HCT116 (cell line): ENCODE measurements around the gene TGDS. TPM values are rescaled to one million over a fixed set of nuclear protein-coding genes. Genes with fewer than 3 reads are reported as not detected.

ENCODE experiments used
- ATAC-seq: fragments of 200-7000 bp; cut with Tn5 transposase; 2 replicates; pipeline ENCODE4 v1.9.1; 2020; ENCODE audit warnings: mild to moderate bottlenecking, moderate library complexity
- BruUV-seq: library from RNA; stranded (reverse); fragments of 400-500 nt; replicated peaks from 2 replicates; lab custom pipeline; 2021; lab: Mats Ljungman, UMichigan
- CTCF ChIA-PET: fragments of 300-600 bp; sonication (Branson Sonifier 250); formaldehyde crosslinking; loops from one replicate; lab custom pipeline; 2021; ENCODE audit warnings: antibody characterized with exemption; lab: Charles Lee
- POLR2A ChIA-PET: fragments of 300-600, 350-600 bp; sonication (Branson Sonifier 250); formaldehyde crosslinking; loops from one replicate; lab custom pipeline; 2021; ENCODE audit warnings: antibody characterized with exemption; lab: Charles Lee
- RAD21 ChIA-PET, 2 experiments: fragments of 300-600 bp; sonication (Branson Sonifier 250); formaldehyde crosslinking; loops; one replicate each; lab custom pipeline; 2023; ENCODE audit warnings: low total read pairs in 2 of 2; ENCODE audit not compliant: uncharacterized antibody in 2 of 2, unreplicated experiment in 2 of 2, low non-redundant PET in 1 of 2; lab: Charles Lee
- DNase-seq: peaks from one replicate; pipeline ENCODE4 v3.0.0-alpha.2; 2010; ENCODE audit warnings: low read depth, low spot score
- H2AFZ ChIP-seq: fragments of 200-600 bp; shearing (Covaris generic), sonication (generic); 2 replicates; pipeline ENCODE4 v1.6.1; 2017; ENCODE audit warnings: low read depth, mixed run types, mixed read lengths, antibody characterized with exemption, low read length; ENCODE audit not compliant: poor library complexity, severe bottlenecking
- H3K27ac ChIP-seq: 2 replicates; pipeline ENCODE4 v1.5.1; 2012; ENCODE audit warnings: low read depth, low read length
- H3K27me3 ChIP-seq: fragments of 200-600 bp; sonication (generic); 2 replicates; pipeline ENCODE4 v1.6.1; 2016; ENCODE audit warnings: mixed run types, low read length, mixed read lengths; ENCODE audit not compliant: insufficient read depth
- H3K36me3 ChIP-seq, 2 experiments: fragments of 200-500 bp in 1 of 2; fragments of 200-600 bp in 1 of 2; sonication (Bioruptor generic) in 1 of 2; sonication (generic) in 1 of 2; 2 replicates each; pipeline versions ENCODE4 v1.5.1 to v1.6.1; 2014 to 2016; ENCODE audit warnings: low read length in 2 of 2, inconsistent platforms in 1 of 2, mixed read lengths in 1 of 2, mixed run types in 1 of 2; ENCODE audit not compliant: insufficient read depth in 2 of 2, control insufficient read depth in 1 of 2
- H3K4me1 ChIP-seq, 2 experiments: fragments of 200-600 bp in 1 of 2; sonication (generic) in 1 of 2; 2 replicates each; pipeline versions ENCODE4 v1.5.1 to v1.6.1; 2012 to 2017; ENCODE audit warnings: low read length in 2 of 2, inconsistent platforms in 1 of 2, mild to moderate bottlenecking in 1 of 2, mixed read lengths in 1 of 2, mixed run types in 1 of 2, moderate library complexity in 1 of 2; ENCODE audit not compliant: insufficient read depth in 2 of 2, control insufficient read depth in 1 of 2
- H3K4me2 ChIP-seq: fragments of 200-600 bp; sonication (generic); 2 replicates; pipeline ENCODE4 v1.6.1; 2017; ENCODE audit warnings: mixed run types, low read length, mixed read lengths
- H3K4me3 ChIP-seq, 2 experiments: fragments of 200-600 bp in 1 of 2; sonication (generic) in 1 of 2; replicated peaks in 1 of 2; 2 replicates each; pipeline ENCODE4 v1.5.1; 2011 to 2016; ENCODE audit warnings: low read length in 2 of 2, control low read depth in 1 of 2, low read depth in 1 of 2, mild to moderate bottlenecking in 1 of 2, mixed read lengths in 1 of 2, mixed run types in 1 of 2
- H3K79me2 ChIP-seq: fragments of 200-600 bp; sonication (generic); 2 replicates; pipeline ENCODE4 v1.6.1; 2017; ENCODE audit warnings: mild to moderate bottlenecking, mixed run types, low read length, moderate library complexity, mixed read lengths; ENCODE audit not compliant: insufficient read depth
- H3K9ac ChIP-seq: fragments of 200-600 bp; sonication (generic); 2 replicates; pipeline ENCODE4 v1.6.1; 2016; ENCODE audit warnings: low read length, mixed read lengths
- H3K9me2 ChIP-seq: fragments of 200-600 bp; sonication (generic), shearing (Covaris generic); 2 replicates; pipeline ENCODE4 v1.6.1; 2017; ENCODE audit warnings: mixed run types, mild to moderate bottlenecking, moderate library complexity; ENCODE audit not compliant: insufficient read depth
- H3K9me3 ChIP-seq, 2 experiments: fragments of 200-500 bp in 1 of 2; fragments of 200-600 bp in 1 of 2; sonication (Bioruptor generic) in 1 of 2; sonication (generic) in 1 of 2; 2 replicates each; pipeline ENCODE4 v1.6.1; 2014 to 2017; ENCODE audit warnings: low read length in 2 of 2, mixed read lengths in 2 of 2, inconsistent platforms in 1 of 2, low read depth in 1 of 2, mild to moderate bottlenecking in 1 of 2, mixed run types in 1 of 2, moderate library complexity in 1 of 2; ENCODE audit not compliant: control insufficient read depth in 1 of 2, insufficient read depth in 1 of 2
- H4K20me1 ChIP-seq: fragments of 200-600 bp; sonication (generic), shearing (Covaris generic); 2 replicates; pipeline ENCODE4 v1.6.1; 2017; ENCODE audit warnings: mixed run types, mild to moderate bottlenecking, moderate library complexity; ENCODE audit not compliant: insufficient read depth
- CBX3 ChIP-seq: IDR thresholded peaks from 2 replicates; pipeline ENCODE4 v1.6.1; 2012; ENCODE audit warnings: low read depth
- CEBPB ChIP-seq: IDR thresholded peaks from 2 replicates; pipeline ENCODE4 v1.6.1; 2012; ENCODE audit warnings: low read depth
- EGR1 ChIP-seq: IDR thresholded peaks from 2 replicates; pipeline ENCODE4 v1.6.1; 2012; ENCODE audit warnings: low read depth
- ELF1 ChIP-seq: IDR thresholded peaks from 2 replicates; pipeline ENCODE4 v1.6.1; 2012; ENCODE audit warnings: low read depth, borderline replicate concordance
- EZH2 ChIP-seq: fragments of 200-600 bp; sonication (generic); IDR thresholded peaks from 2 replicates; pipeline ENCODE4 v1.6.1; 2017; ENCODE audit warnings: antibody characterized with exemption, mixed run types
- JUND ChIP-seq: IDR thresholded peaks from 2 replicates; pipeline ENCODE4 v1.6.1; 2012
- RAD21 ChIP-seq: IDR thresholded peaks from 2 replicates; pipeline ENCODE4 v1.6.1; 2012; ENCODE audit warnings: low read depth, mild to moderate bottlenecking
- SP1 ChIP-seq: IDR thresholded peaks from 2 replicates; pipeline ENCODE4 v1.6.1; 2012; ENCODE audit warnings: low read depth
- TCF7L2 ChIP-seq: IDR thresholded peaks from 2 replicates; pipeline ENCODE4 v1.7.0; 2011; ENCODE audit warnings: borderline replicate concordance, inconsistent platforms; ENCODE audit not compliant: insufficient read depth, insufficient read length; ENCODE audit errors: extremely low read depth
- ZBTB33 ChIP-seq: IDR thresholded peaks from 2 replicates; pipeline ENCODE4 v1.6.1; 2011; ENCODE audit warnings: mild to moderate bottlenecking, low read length, moderate library complexity; ENCODE audit not compliant: insufficient replicate concordance; ENCODE audit errors: extremely low read depth
- ZFX ChIP-seq: fragments of 450-650 bp; IDR thresholded peaks from 2 replicates; pipeline ENCODE4 v1.6.1; 2017
- ZNF274 ChIP-seq: fragments of 200-500 bp; sonication (Bioruptor generic); IDR thresholded peaks from 2 replicates; pipeline ENCODE4 v1.6.1; 2014; ENCODE audit warnings: mild to moderate bottlenecking, low read depth, low read length, inconsistent platforms
- intact Hi-C: fragments of 100-400 bp; cut with micrococcal nuclease; formaldehyde crosslinking; loops from 2 replicates; pipeline ENCODE4 v1.10.0; 2022
- total RNA-seq: library from RNA; stranded (reverse); gene quantifications from one replicate; pipeline ENCODE4 v1.2.1, GENCODE V29; 2021; ENCODE audit not compliant: unreplicated experiment

TGDS gene
- total RNA-seq, 1 experiment from 2014 or later, result 16.9 TPM

- Histone ChIP-seq H3K9ac (no peak overlapping the region), H3K4me1 (no peaks in the 10 kb centered on the region), H3K27me3 (no peaks in the 10 kb centered on the region), H3K4me2 (no peak overlapping the region), H2AFZ (no peak overlapping the region), H3K79me2 (no peaks in the 10 kb centered on the region), H3K36me3 (peaks cover 6 to 8% of the 10 kb centered on the region in 2 experiments; a peak in 3 of 4 replicates), H3K9me2 (no peaks in the 10 kb centered on the region), H4K20me1 (no peaks in the 10 kb centered on the region), H3K27ac (no peak overlapping the region), H3K4me3 (no peak overlapping the region), H3K9me3 (no peaks in the 10 kb centered on the region)
- no peak for ATAC-seq
- intact Hi-C loops, result no loop called here
- CTCF ChIA-PET, result no interaction called here
- no TSS peak for BruUV-seq
- no peak for TF ChIP-seq ZNF274
- no peak for TF ChIP-seq JUND
- no peak for TF ChIP-seq RAD21
- no peak for TF ChIP-seq CBX3
- no peak for TF ChIP-seq TCF7L2
- TF ChIP-seq EGR1, result no peak
- TF ChIP-seq SP1, result no peak
- POLR2A ChIA-PET, result interaction anchor here (0.7 kb wide), 1 partner anchor 28 kb away, joined by 3 read pairs; the partner anchor contains the start of gene TGDS
- DNase-seq, result no peak
- RAD21 ChIA-PET, result no interaction called here
Measured at GRCh38 chr13:94567581-94567980, 28.4 kb downstream of the TGDS start.

- Histone ChIP-seq H3K27ac (no peak overlapping the region), H3K79me2 (no peaks in the 10 kb centered on the region), H3K9ac (no peak overlapping the region), H3K9me3 (no peaks in the 10 kb centered on the region), H4K20me1 (no peaks in the 10 kb centered on the region), H3K9me2 (no peaks in the 10 kb centered on the region), H3K4me3 (no peak overlapping the region), H2AFZ (no peak overlapping the region), H3K36me3 (no peaks in the 10 kb centered on the region), H3K4me2 (no peak overlapping the region), H3K27me3 (no peaks in the 10 kb centered on the region), H3K4me1 (no peaks in the 10 kb centered on the region)
- no TSS peak for BruUV-seq
- ChIA-PET CTCF (no interaction called here), POLR2A (interaction anchor here (0.8 kb wide), 1 partner anchor 12 kb away, joined by 4 read pairs; no protein-coding TSS in a partner anchor), RAD21 (no interaction called here)
- no peak for ATAC-seq
- TF ChIP-seq ELF1, result no peak
- no peak for TF ChIP-seq TCF7L2
- no peak for TF ChIP-seq ZFX
- TF ChIP-seq ZBTB33, result no peak
- no peak for TF ChIP-seq CEBPB
- no peak for TF ChIP-seq EZH2
- intact Hi-C loops, result loop anchor here (2.0 kb wide), 1 partner anchor 14 kb away; no protein-coding TSS in a partner anchor
- no peak for DNase-seq
Measured at GRCh38 chr13:94561126-94561525, 34.8 kb downstream of the TGDS start.
